GM12878 (cell line): ENCODE data around the gene PROX1. TPM values are rescaled to one million over a fixed set of nuclear protein-coding genes. Genes with fewer than 3 reads are reported as not detected.

Source experiments
- ATAC-seq: fragments of 200-7000 bp; cut with Tn5 transposase; 3 replicates; pipeline ENCODE4 v1.9.1; 2020; ENCODE audit warnings: mild to moderate bottlenecking, moderate library complexity
- BruUV-seq: library from RNA; stranded (reverse); fragments of 400-500 nt; replicated peaks from 2 replicates; lab custom pipeline; 2021; lab: Mats Ljungman, UMichigan
- CTCF ChIA-PET: fragments of 300-600 bp; sonication (Branson Sonifier 250); formaldehyde crosslinking; extraction: SDS; loops from one replicate; lab custom pipeline; 2021; ENCODE audit warnings: inconsistent platforms; lab: Yijun Ruan, JAX
- POLR2A ChIA-PET: fragments of 350-600 bp; formaldehyde crosslinking; extraction: SDS; loops from one replicate; lab custom pipeline; 2021; ENCODE audit warnings: inconsistent platforms; lab: Charles Lee
- RAD21 ChIA-PET: fragments of 300-600 bp; sonication (Branson Sonifier 250); formaldehyde crosslinking; loops from one replicate; lab custom pipeline; 2023; ENCODE audit warnings: antibody characterized with exemption; ENCODE audit not compliant: unreplicated experiment; lab: Charles Lee
- SMC1A ChIA-PET: fragments of 300-600 bp; sonication (Branson Sonifier 250); formaldehyde crosslinking; loops from one replicate; lab custom pipeline; 2023; ENCODE audit not compliant: unreplicated experiment, uncharacterized antibody; lab: Charles Lee
- DNase-seq: peaks from one replicate; pipeline ENCODE4 v3.0.0-alpha.2; 2011; ENCODE audit warnings: low read depth, low spot score
- FAIRE-seq: peaks from 3 replicates; lab custom pipeline; 2011; peaks lifted over from hg19 to GRCh38; lab: Jason Lieb, UNC
- H2AFZ ChIP-seq: 2 replicates; pipeline ENCODE4 v1.6.0; 2011; ENCODE audit warnings: low read depth, low read length, control low read depth; ENCODE audit not compliant: control insufficient read depth
- H3K27ac ChIP-seq: 2 replicates; pipeline ENCODE4 v1.5.1; 2011; ENCODE audit warnings: control low read depth; ENCODE audit not compliant: control insufficient read depth, insufficient read depth
- H3K27me3 ChIP-seq, 2 experiments: replicated peaks in 1 of 2; 2 replicates each; pipeline versions ENCODE4 v1.6.0 to v1.6.1; 2011; ENCODE audit warnings: low read length in 1 of 2; ENCODE audit not compliant: control insufficient read depth in 2 of 2, insufficient read depth in 2 of 2
- H3K36me3 ChIP-seq, 2 experiments: 2 replicates each; pipeline ENCODE4 v1.5.1; 2011; ENCODE audit warnings: low read length in 1 of 2; ENCODE audit not compliant: control insufficient read depth in 2 of 2, insufficient read depth in 2 of 2
- H3K4me1 ChIP-seq: 2 replicates; pipeline ENCODE4 v1.6.1; 2011; ENCODE audit warnings: mild to moderate bottlenecking, low read length, moderate library complexity, mixed read lengths; ENCODE audit not compliant: control insufficient read depth, insufficient read depth
- H3K4me2 ChIP-seq: 2 replicates; pipeline ENCODE4 v1.6.0; 2011; ENCODE audit warnings: control low read depth; ENCODE audit not compliant: control insufficient read depth, insufficient read depth
- H3K4me3 ChIP-seq: fragments of 200-600 bp; sonication (generic); 2 replicates; pipeline ENCODE4 v1.5.1; 2016
- H3K79me2 ChIP-seq: 2 replicates; pipeline ENCODE4 v1.6.0; 2011; ENCODE audit warnings: low read length; ENCODE audit not compliant: control insufficient read depth, insufficient read depth
- H3K9ac ChIP-seq: 2 replicates; pipeline ENCODE4 v1.8.0; 2011; ENCODE audit warnings: low read length, control low read depth, mixed read lengths; ENCODE audit not compliant: control insufficient read depth, insufficient read depth
- H3K9me3 ChIP-seq: replicated peaks from 3 replicates; pipeline ENCODE4 v1.5.1; 2011; ENCODE audit warnings: mild to moderate bottlenecking, low read length; ENCODE audit not compliant: control insufficient read depth, insufficient read depth
- H4K20me1 ChIP-seq: 2 replicates; pipeline ENCODE4 v1.6.0; 2011; ENCODE audit not compliant: control insufficient read depth, insufficient read depth
- CHD1 ChIP-seq: IDR thresholded peaks from 2 replicates; pipeline ENCODE4 v1.6.1; 2012; ENCODE audit warnings: low read depth, low read length, improper control_type of control experiment
- FOS ChIP-seq: IDR thresholded peaks from 3 replicates; pipeline ENCODE4 v1.6.1; 2011; ENCODE audit warnings: borderline replicate concordance; ENCODE audit not compliant: insufficient read length; ENCODE audit errors: extremely low read depth
- HDAC2 ChIP-seq: fragments of 200-600 bp; sonication (generic); IDR thresholded peaks from 2 replicates; pipeline ENCODE4 v1.6.1; 2017
- IKZF1 ChIP-seq: fragments of 450-650 bp; conservative IDR thresholded peaks from 2 replicates; pipeline ENCODE4 v1.6.1; 2017; ENCODE audit warnings: antibody characterized with exemption, mild to moderate bottlenecking
- NR2C2 ChIP-seq: IDR thresholded peaks from 2 replicates; pipeline ENCODE4 v1.6.1; 2011; ENCODE audit warnings: borderline replicate concordance, low read depth; ENCODE audit not compliant: control insufficient read depth, insufficient read length
- RUNX3 ChIP-seq: IDR thresholded peaks from 2 replicates; pipeline ENCODE4 v1.6.1; 2012; ENCODE audit warnings: low read length, inconsistent platforms
- SIN3A ChIP-seq: IDR thresholded peaks from 2 replicates; pipeline ENCODE4 v1.6.1; 2012; ENCODE audit warnings: low read depth, low read length, improper control_type of control experiment
- SUPT20H ChIP-seq: IDR thresholded peaks from 2 replicates; pipeline ENCODE4 v1.6.1; 2011; ENCODE audit warnings: low read depth, mild to moderate bottlenecking, low read length, moderate library complexity, borderline replicate concordance; ENCODE audit not compliant: control insufficient read depth
- TBL1XR1 ChIP-seq: IDR thresholded peaks from 2 replicates; pipeline ENCODE4 v1.6.1; 2012; ENCODE audit warnings: low read depth, low read length, improper control_type of control experiment
- ZNF384 ChIP-seq: IDR thresholded peaks from 2 replicates; pipeline ENCODE4 v1.6.1; 2012; ENCODE audit warnings: low read depth, mild to moderate bottlenecking, low read length, improper control_type of control experiment, borderline replicate concordance
- WGBS: methylation state at CpG from one replicate; pipeline ENCODE4 v1.1.6; 2016; ENCODE audit warnings: low lambda C conversion rate; ENCODE audit not compliant: insufficient replicate concordance, insufficient coverage; ENCODE audit errors: missing lambda C conversion rate; 5-methylcytosine and 5-hydroxymethylcytosine counted together
- in situ Hi-C: fragments of 300-500 bp; cut with MboI; formaldehyde crosslinking; loops from 9 replicates; pipeline ENCODE4 v1.14.3; 2018; ENCODE audit warnings: mixed read lengths
- intact Hi-C: fragments of 100-400 bp; cut with micrococcal nuclease; formaldehyde crosslinking; loops from one replicate; pipeline ENCODE4 v1.14.2; 2022; ENCODE audit not compliant: unreplicated experiment
- polyA plus RNA-seq, 11 experiments: library from polyadenylated mRNA; depleted of rRNA in 4 of 11; unstranded in 6 of 11; stranded (reverse) in 5 of 11; fragments of >200 nt; fragmentation: Nextera tagmentation in 4 of 11; fragmentation: Illumina TruSeq in 1 of 11; extraction: Ambion mirVana in 4 of 11; extraction: Trizol in 1 of 11; gene quantifications; 1 replicate in 1 of 11; 2 replicates in 10 of 11; pipeline versions ENCODE4 v1.2.1 to v1.2.3, GENCODE V29; 2011 to 2016; ENCODE audit warnings: inconsistent platforms in 2 of 11, missing spikeins in 2 of 11, low read depth in 1 of 11
- total RNA-seq, 4 experiments: library from RNA; depleted of rRNA in 3 of 4; stranded (reverse); fragments of >200 nt in 3 of 4; fragmentation: Illumina TruSeq in 1 of 4; extraction: Trizol in 1 of 4; gene quantifications; 2 replicates each; pipeline versions ENCODE4 v1.2.1 to v1.2.3, GENCODE V29; 2013 to 2021
- TF ChIP-seq, protein P1 (sequence below): fragments of 450-650 bp; formaldehyde crosslinking; IDR thresholded peaks from 2 replicates; pipeline ENCODE4 v1.4.0; 2020; ENCODE audit warnings: mild to moderate bottlenecking, moderate library complexity
- TF ChIP-seq, protein P2 (sequence below): fragments of 450-650 bp; IDR thresholded peaks from 2 replicates; pipeline ENCODE4 v1.6.1; 2017; ENCODE audit warnings: mild to moderate bottlenecking, low read depth, inconsistent platforms; ENCODE audit not compliant: poor library complexity, severe bottlenecking
- TF ChIP-seq, protein P3 (sequence below): IDR thresholded peaks from 2 replicates; pipeline ENCODE4 v1.6.1; 2011; ENCODE audit warnings: borderline replicate concordance, low read depth, mild to moderate bottlenecking, moderate library complexity, mixed read lengths, low read length; ENCODE audit not compliant: insufficient read depth; ENCODE audit errors: extremely low read length

PROX1 gene
- total and polyA plus RNA-seq, 10 of the 15 experiments (the other 5 are each of a cell fraction or from before 2014, with no cell fraction given), result under 0.01 to 0.44 (median 0.03) TPM; not detected in 4

DNA sequence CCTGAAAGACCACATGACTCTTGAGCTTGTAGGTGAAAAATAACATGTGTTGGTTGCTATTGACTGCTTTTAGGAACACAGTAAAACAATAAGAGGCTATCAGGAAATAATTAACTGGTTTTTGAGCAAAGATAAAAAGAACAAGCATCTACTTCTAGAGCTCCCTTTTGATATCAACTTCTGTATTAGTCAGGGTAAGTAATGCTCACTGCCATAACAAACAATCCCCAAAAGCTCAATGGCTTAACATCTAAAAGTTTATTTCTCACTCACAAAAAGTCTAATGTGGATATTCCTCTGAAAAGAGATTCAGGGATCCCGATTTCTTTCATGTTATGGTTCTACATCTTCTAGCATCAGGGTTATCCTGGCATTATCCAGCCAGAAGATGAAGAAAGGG is 25.3 kb upstream of the PROX1 start (continued):
- TF ChIP-seq, protein P1, sequence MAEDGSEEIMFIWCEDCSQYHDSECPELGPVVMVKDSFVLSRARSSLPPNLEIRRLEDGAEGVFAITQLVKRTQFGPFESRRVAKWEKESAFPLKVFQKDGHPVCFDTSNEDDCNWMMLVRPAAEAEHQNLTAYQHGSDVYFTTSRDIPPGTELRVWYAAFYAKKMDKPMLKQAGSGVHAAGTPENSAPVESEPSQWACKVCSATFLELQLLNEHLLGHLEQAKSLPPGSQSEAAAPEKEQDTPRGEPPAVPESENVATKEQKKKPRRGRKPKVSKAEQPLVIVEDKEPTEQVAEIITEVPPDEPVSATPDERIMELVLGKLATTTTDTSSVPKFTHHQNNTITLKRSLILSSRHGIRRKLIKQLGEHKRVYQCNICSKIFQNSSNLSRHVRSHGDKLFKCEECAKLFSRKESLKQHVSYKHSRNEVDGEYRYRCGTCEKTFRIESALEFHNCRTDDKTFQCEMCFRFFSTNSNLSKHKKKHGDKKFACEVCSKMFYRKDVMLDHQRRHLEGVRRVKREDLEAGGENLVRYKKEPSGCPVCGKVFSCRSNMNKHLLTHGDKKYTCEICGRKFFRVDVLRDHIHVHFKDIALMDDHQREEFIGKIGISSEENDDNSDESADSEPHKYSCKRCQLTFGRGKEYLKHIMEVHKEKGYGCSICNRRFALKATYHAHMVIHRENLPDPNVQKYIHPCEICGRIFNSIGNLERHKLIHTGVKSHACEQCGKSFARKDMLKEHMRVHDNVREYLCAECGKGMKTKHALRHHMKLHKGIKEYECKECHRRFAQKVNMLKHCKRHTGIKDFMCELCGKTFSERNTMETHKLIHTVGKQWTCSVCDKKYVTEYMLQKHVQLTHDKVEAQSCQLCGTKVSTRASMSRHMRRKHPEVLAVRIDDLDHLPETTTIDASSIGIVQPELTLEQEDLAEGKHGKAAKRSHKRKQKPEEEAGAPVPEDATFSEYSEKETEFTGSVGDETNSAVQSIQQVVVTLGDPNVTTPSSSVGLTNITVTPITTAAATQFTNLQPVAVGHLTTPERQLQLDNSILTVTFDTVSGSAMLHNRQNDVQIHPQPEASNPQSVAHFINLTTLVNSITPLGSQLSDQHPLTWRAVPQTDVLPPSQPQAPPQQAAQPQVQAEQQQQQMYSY, result no peak
- no peak for TF ChIP-seq SUPT20H

DNA sequence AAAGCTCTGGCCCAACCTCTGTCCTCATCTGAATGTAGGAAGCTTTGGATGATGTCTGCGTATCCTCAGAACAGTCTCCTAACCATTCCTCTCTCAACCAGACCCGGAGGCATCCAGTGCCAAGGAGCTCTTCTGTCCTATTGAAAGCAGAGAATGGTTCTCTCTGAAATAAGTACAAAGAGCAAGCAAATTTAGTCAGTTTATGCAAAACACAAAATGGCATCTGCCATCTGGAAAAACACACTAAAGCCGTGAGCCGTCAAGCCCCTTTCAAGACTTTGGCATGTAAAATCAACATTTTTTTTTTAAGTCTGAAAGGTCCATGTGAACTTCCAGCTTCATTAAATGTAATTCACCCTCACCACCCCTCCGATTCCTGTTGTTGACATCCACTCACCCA is 21.7 kb upstream of the PROX1 start:
- intact Hi-C loops (no loop called here), in situ Hi-C loops (no loop called here)
- H3K4me2 ChIP-seq, result no peak overlapping the region
- no peak overlapping the region for H3K27ac ChIP-seq
- WGBS, result 53% methylated on average over 5 of the region's 5 CpGs
- RAD21 ChIA-PET, result no interaction called here
- no peaks in the 10 kb centered on the region for H3K9me3 ChIP-seq
- H2AFZ ChIP-seq, result no peak overlapping the region
- no peaks in the 10 kb centered on the region for H4K20me1 ChIP-seq
- H3K36me3 ChIP-seq, result no peaks in the 10 kb centered on the region
- H3K27me3 ChIP-seq, result no peaks in the 10 kb centered on the region
- BruUV-seq, result no TSS peak
- no peaks in the 10 kb centered on the region for H3K4me1 ChIP-seq
- DNase-seq (no peak), ATAC-seq (no peak), FAIRE-seq (no peak)
- POLR2A ChIA-PET, result no interaction called here
- no peak overlapping the region for H3K9ac ChIP-seq
- H3K4me3 ChIP-seq, result no peak overlapping the region
- SMC1A ChIA-PET, result no interaction called here
- CTCF ChIA-PET, result no interaction called here
- TF ChIP-seq HDAC2 (no peak), CHD1 (no peak), NR2C2 (no peak), IKZF1 (no peak), ZNF384 (no peak), TBL1XR1 (no peak), RUNX3 (no peak), SIN3A (no peak), FOS (no peak)
- TF ChIP-seq, protein P2, sequence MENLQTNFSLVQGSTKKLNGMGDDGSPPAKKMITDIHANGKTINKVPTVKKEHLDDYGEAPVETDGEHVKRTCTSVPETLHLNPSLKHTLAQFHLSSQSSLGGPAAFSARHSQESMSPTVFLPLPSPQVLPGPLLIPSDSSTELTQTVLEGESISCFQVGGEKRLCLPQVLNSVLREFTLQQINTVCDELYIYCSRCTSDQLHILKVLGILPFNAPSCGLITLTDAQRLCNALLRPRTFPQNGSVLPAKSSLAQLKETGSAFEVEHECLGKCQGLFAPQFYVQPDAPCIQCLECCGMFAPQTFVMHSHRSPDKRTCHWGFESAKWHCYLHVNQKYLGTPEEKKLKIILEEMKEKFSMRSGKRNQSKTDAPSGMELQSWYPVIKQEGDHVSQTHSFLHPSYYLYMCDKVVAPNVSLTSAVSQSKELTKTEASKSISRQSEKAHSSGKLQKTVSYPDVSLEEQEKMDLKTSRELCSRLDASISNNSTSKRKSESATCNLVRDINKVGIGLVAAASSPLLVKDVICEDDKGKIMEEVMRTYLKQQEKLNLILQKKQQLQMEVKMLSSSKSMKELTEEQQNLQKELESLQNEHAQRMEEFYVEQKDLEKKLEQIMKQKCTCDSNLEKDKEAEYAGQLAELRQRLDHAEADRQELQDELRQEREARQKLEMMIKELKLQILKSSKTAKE, result no peak
- TF ChIP-seq, protein P3, sequence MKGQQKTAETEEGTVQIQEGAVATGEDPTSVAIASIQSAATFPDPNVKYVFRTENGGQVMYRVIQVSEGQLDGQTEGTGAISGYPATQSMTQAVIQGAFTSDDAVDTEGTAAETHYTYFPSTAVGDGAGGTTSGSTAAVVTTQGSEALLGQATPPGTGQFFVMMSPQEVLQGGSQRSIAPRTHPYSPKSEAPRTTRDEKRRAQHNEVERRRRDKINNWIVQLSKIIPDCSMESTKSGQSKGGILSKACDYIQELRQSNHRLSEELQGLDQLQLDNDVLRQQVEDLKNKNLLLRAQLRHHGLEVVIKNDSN, result no peak
- no peaks in the 10 kb centered on the region for H3K79me2 ChIP-seq
